ENCODE measurements around the gene CDKN2A. TPM values are rescaled to one million over a fixed set of nuclear protein-coding genes. Genes with fewer than 3 reads are reported as not detected.

Gene CDKN2A
- total RNA-seq, 1 donor from 2014 or later = 21.2 TPM

DNA sequence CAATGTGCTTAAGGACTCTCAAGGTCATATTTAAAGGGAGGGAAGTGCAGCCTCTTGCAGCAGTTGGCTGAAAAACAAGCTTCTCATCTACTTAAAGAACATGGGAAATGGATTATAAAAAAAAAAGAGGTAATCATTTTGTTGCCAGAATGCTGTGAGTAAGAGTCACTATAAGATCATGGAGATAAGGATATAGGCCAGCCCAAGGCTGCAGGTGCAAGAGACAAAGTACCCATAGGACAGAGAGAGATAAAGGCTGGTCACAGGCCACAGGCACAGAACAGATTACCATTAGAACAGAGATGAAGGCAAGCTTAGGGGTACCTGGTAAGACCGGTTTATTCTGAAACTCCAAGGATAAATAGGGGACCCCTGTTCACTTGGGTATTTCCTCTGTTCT, 70.5 kb downstream of the CDKN2A start:
- TF ChIP-seq, protein P1, sequence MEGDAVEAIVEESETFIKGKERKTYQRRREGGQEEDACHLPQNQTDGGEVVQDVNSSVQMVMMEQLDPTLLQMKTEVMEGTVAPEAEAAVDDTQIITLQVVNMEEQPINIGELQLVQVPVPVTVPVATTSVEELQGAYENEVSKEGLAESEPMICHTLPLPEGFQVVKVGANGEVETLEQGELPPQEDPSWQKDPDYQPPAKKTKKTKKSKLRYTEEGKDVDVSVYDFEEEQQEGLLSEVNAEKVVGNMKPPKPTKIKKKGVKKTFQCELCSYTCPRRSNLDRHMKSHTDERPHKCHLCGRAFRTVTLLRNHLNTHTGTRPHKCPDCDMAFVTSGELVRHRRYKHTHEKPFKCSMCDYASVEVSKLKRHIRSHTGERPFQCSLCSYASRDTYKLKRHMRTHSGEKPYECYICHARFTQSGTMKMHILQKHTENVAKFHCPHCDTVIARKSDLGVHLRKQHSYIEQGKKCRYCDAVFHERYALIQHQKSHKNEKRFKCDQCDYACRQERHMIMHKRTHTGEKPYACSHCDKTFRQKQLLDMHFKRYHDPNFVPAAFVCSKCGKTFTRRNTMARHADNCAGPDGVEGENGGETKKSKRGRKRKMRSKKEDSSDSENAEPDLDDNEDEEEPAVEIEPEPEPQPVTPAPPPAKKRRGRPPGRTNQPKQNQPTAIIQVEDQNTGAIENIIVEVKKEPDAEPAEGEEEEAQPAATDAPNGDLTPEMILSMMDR (IDR thresholded peaks at IDR 0.05) = no peak
- Mint-ChIP-seq H3K4me1 (ENCODE audit: low read depth) (peaks cover 4% of the 10 kb centered on the region), H3K9me3 (ENCODE audit: low read depth) (no peaks in the 10 kb centered on the region), H3K27ac (ENCODE audit: unreplicated experiment) (no peak overlapping the region), H3K27me3 (ENCODE audit: low read depth) (no peaks in the 10 kb centered on the region), H3K4me3 (ENCODE audit: unreplicated experiment) (no peak overlapping the region), H3K36me3 (ENCODE audit: low read depth) (no peaks in the 10 kb centered on the region)
- DNase-seq (ENCODE audit: low spot score) = no peak

DNA sequence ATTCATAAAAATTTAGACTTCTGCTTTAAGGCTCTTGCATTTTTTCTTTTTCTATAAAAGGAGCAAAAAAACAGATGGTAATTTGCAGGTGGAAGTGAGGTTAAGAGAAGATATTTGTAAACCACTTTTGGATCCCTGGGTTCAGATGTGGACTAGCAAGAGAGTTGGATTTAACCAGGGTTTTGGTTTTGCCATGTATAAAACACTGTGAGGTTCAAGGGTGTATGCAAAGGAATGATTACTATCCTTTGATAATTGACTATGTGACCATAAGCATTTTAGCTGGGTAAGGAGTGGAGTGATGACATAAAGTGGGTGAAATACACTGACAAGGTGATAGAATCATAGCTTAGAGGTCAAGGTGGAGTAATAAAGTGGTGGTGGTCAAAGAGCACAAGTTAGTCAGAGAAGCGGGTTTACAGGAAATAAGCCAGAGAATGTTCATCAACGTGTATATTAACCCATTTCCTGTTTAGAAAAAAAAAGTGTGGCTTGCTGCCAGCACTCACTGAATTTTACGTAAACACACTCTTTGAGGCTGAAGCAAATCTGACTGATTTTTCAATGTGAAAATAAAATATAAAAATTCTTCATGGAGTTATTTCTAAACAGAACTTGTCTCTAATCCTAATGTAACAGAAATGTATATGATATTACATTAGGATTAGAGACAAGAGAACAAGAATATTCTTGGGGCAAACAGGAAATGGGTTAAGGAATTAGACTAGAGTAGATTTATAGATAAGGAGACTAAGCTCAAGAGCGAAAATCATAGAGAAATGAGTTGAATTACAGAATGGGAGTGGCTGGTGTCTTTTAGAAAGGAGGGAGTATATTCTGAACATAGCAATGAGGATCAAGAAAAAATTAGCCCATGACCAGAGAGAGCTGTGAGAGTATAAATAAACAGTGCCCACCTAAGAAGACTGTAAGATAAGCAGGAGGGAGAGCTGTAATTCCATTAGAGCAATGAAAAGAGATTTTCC, 74.5 kb downstream of the CDKN2A start:
- Mint-ChIP-seq H3K4me1 (ENCODE audit: low read depth) (peaks cover 4% of the 10 kb centered on the region), H3K36me3 (ENCODE audit: low read depth) (no peaks in the 10 kb centered on the region), H3K27me3 (ENCODE audit: low read depth) (no peaks in the 10 kb centered on the region), H3K4me3 (ENCODE audit: unreplicated experiment) (no peak overlapping the region), H3K27ac (ENCODE audit: unreplicated experiment) (no peak overlapping the region), H3K9me3 (ENCODE audit: low read depth) (peaks cover 2% of the 10 kb centered on the region)
- no peak for DNase-seq (ENCODE audit: low spot score)
- TF ChIP-seq, protein P1 (IDR thresholded peaks at IDR 0.05) = no peak

Other genes with a start within 250 kb of the CDKN2A start
- gene MTAP, start 191.8 kb downstream of the CDKN2A start, total RNA-seq = 28.3 to 41.3 TPM (median 33.7 TPM) in 3 replicates
- 3.2 to 7.5 TPM (median 3.5 TPM) in 3 replicates for gene CDKN2B-AS1, start 399 bp upstream of the CDKN2A start, total RNA-seq
- 247 to 252 TPM (median 247 TPM) in 3 replicates for gene CDKN2B, start 14.9 kb upstream of the CDKN2A start, total RNA-seq